ENCODE measurements around the gene VMAC.

VMAC gene

DNA sequence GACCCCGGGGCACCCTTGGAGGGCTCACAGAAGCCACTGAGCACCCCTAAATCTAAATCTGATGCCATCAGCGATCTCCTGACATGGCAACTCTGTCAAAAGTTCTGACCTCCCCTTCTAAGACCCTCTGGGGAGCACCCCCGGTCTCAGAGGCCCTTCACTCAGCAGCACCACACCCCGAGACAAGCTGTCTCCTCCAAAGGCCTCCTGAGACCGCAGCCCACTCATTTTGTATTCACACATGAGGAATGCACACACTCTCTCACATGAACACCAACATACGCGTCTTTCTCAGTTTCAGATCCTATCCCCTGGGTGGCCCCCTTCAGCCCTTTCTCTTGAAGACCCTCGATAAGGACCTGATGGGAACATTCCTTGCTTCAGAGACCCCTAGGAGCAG lies 3.7 kb upstream of the VMAC start:
- H2AK5ac ChIP-seq (ENCODE audit: low read length), result no peak overlapping the region
- H2BK12ac ChIP-seq (ENCODE audit: low read length), result no peak overlapping the region
- no peak overlapping the region for H3K9ac ChIP-seq (ENCODE audit: low read length)
- no peak overlapping the region for H4K12ac ChIP-seq (ENCODE audit: low read depth, low read length)
- H3K4me2 ChIP-seq (ENCODE audit: low read length), result no peak overlapping the region
- WGBS (ENCODE audit: extremely low coverage, insufficient coverage, insufficient read length), result no CpG with 5 or more reads among the region's 8 CpGs
- H4K91ac ChIP-seq (ENCODE audit: low read depth, low read length), result no peak overlapping the region
- H3K79me2 ChIP-seq (ENCODE audit: control insufficient read depth, insufficient read depth, low read length, poor library complexity), result peaks cover 16% of the 10 kb centered on the region
- no peak for DNase-seq
- no peak overlapping the region for H3K27ac ChIP-seq (ENCODE audit: low read depth, low read length)
- H3K14ac ChIP-seq (ENCODE audit: low read length), result no peak overlapping the region
- peaks cover 5 to 10% of the 10 kb centered on the region in 2 experiments for H3K4me1 ChIP-seq (ENCODE audit: control insufficient read depth in 1 of 2, insufficient read depth in 2 of 2, low read length in 2 of 2)
- H2BK5ac ChIP-seq (ENCODE audit: low read depth, low read length, poor library complexity), result no peak overlapping the region
- no peak overlapping the region for H3K4me3 ChIP-seq (ENCODE audit: low read depth, low read length)
- H3K27me3 ChIP-seq (ENCODE audit: insufficient read depth, low read length), result no peaks in the 10 kb centered on the region
- no peak overlapping the region for H4K8ac ChIP-seq (ENCODE audit: low read depth, low read length)
- no peak overlapping the region for H3K23ac ChIP-seq (ENCODE audit: low read length)
- no peak overlapping the region for H2BK120ac ChIP-seq (ENCODE audit: insufficient read depth, low read length, poor library complexity)
- no peak overlapping the region for H2AFZ ChIP-seq (ENCODE audit: insufficient read depth, low read length, poor library complexity)
- peak overlapping the region; percentile 58 for H3K4ac ChIP-seq (ENCODE audit: low read depth, low read length)
- peaks cover 24 to 26% of the 10 kb centered on the region in 2 experiments for H3K36me3 ChIP-seq (ENCODE audit: control insufficient read depth in 1 of 2, insufficient read depth in 2 of 2, low read length in 2 of 2)
- H3K79me1 ChIP-seq (ENCODE audit: low read length), result peaks cover 10% of the 10 kb centered on the region
- H3K9me3 ChIP-seq (ENCODE audit: insufficient read depth, low read depth, low read length), result peaks cover 7% of the 10 kb centered on the region
- no peak overlapping the region for H3K18ac ChIP-seq (ENCODE audit: low read length)

DNA sequence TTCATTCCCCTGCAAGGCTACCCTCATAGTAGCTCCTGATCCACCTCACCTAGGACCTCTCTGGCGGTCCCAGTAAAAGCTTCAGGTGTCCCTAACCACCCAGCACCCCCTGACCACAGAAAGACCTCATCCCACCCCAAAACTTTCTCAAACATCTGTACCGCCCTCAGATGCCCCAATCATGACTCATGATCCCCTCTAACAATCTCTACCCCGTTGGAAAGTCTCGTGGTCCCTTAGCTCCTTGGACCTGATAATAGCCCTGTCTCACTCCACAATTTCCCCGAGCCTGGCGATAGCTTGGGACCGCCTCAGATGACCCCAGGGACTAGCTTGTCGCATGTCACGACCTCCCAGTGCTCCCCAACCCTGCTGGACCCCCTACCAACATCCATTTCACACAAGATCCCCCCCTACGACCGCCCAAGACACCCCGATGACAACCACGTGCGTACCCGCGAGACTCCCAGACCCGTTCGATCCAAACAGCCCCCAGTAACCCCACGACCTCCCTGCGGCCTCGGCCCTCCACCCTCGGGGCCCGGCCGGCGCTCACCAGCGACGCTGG lies 1.5 kb upstream of the VMAC start:
- H3K4me2 ChIP-seq (ENCODE audit: low read length), result peak overlapping the region; percentile 94
- peak in 1 of 2 donors; percentile 30 for DNase-seq
- H4K91ac ChIP-seq (ENCODE audit: low read depth, low read length), result peak overlapping the region; percentile 95
- peak overlapping the region; percentile 89 for H2BK120ac ChIP-seq (ENCODE audit: insufficient read depth, low read length, poor library complexity)
- H2BK12ac ChIP-seq (ENCODE audit: low read length), result peak overlapping the region; percentile 21
- peak overlapping the region; percentile 100 for H3K9ac ChIP-seq (ENCODE audit: low read length)
- H3K4me3 ChIP-seq (ENCODE audit: low read depth, low read length), result peak overlapping the region; percentile 97
- peak overlapping the region; percentile 95 for H3K14ac ChIP-seq (ENCODE audit: low read length)
- peak overlapping the region; percentile 85 for H2BK5ac ChIP-seq (ENCODE audit: low read depth, low read length, poor library complexity)
- peak overlapping the region; percentile 97 for H4K8ac ChIP-seq (ENCODE audit: low read depth, low read length)
- H2AK5ac ChIP-seq (ENCODE audit: low read length), result peak overlapping the region; percentile 85
- H3K27me3 ChIP-seq (ENCODE audit: insufficient read depth, low read length), result no peaks in the 10 kb centered on the region
- peaks cover 9 to 12% of the 10 kb centered on the region in 2 experiments for H3K36me3 ChIP-seq (ENCODE audit: control insufficient read depth in 1 of 2, insufficient read depth in 2 of 2, low read length in 2 of 2)
- H3K23ac ChIP-seq (ENCODE audit: low read length), result no peak overlapping the region
- H3K79me2 ChIP-seq (ENCODE audit: control insufficient read depth, insufficient read depth, low read length, poor library complexity), result peaks cover 16% of the 10 kb centered on the region
- peak overlapping the region; percentile 95 for H4K12ac ChIP-seq (ENCODE audit: low read depth, low read length)
- H3K27ac ChIP-seq (ENCODE audit: low read depth, low read length), result peak overlapping the region; percentile 70
- H3K4me1 ChIP-seq (ENCODE audit: control insufficient read depth in 1 of 2, insufficient read depth in 2 of 2, low read length in 2 of 2), result peaks cover 5 to 10% of the 10 kb centered on the region in 2 experiments
- H3K4ac ChIP-seq (ENCODE audit: low read depth, low read length), result peak overlapping the region; percentile 99
- no CpG with 5 or more reads among the region's 27 CpGs for WGBS (ENCODE audit: extremely low coverage, insufficient coverage, insufficient read length)
- peak overlapping the region; percentile 96 for H3K18ac ChIP-seq (ENCODE audit: low read length)
- H3K9me3 ChIP-seq (ENCODE audit: insufficient read depth, low read depth, low read length), result no peaks in the 10 kb centered on the region
- H3K79me1 ChIP-seq (ENCODE audit: low read length), result peaks cover 10% of the 10 kb centered on the region
- peak overlapping the region; percentile 98 for H2AFZ ChIP-seq (ENCODE audit: insufficient read depth, low read length, poor library complexity)

DNA sequence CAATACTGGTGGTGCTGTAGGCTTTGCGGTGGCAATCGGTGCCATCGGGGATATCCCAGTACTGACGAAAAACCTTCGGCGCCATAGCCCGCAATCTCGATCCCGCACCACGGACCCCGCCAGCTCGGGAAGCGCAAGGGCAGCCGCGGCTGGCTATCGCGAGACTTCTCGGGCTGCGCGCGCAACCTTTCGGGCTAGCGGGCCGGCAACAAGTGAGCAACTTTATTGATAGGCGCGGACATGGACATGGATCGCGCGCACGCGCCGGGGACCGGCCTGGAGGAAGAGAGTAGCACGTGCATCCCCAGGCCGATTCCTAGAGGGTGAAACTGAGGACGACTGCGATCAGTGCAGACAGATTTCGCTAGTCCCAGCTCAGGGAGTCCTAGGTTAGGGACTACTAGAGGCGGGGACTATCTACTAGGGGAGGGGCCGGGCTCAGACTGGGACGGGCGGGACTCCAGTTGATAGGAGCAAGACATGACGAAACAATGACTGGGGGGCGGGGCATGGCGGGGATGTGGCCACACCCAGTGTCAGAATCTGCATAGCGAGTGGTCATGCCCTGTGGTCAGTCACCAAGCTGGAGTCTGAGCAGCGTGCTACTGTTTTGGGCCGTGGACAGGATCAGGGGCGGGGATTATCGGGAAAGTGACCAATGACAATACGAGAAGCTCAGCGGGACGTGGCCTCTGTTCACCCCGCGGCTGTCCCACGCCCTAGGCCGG lies 884 bp upstream of the VMAC start, which contains the start of gene NDUFA11:
Gene NDUFA11, minus strand, starts transcription at position 167 of the 728 bp plus-strand sequence. Its CDS starts 82 bp downstream, at position 85.
- DNase-seq, result peak; percentile 94 to 98

DNA sequence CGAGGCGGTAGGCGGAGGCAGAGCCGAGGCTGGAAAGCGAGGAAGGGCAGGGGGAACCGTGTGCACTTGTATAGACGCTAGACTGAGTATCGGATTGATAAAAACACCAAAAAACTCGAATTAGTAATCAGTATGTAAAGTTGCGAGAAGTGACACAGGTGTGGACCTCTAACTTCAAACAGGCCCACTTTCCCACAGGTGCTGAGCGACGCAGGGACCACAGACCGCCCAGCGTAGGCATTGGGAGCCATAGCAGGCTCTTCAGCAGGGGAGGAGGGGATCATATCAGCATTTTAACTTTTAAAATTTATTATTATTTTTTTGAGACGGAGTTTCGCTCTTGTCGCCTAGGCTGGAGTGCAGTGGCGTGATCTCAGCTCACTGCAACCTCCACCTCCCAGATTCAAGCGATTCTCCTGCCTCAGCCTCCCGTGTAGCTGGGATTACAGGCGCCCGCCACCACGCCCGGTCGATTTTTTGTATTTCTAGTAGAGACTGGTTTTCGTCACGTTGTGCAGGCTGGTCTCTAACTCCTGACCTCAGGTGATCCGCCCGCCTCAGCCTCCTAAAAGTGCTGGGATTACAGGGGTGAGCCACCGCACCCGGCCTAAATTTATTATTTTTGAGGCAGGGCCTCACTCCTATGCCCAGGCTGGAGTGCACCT lies 574 bp downstream of the VMAC start:
- H3K9ac ChIP-seq (ENCODE audit: low read length), result peak overlapping the region; percentile 55
- H2AFZ ChIP-seq (ENCODE audit: insufficient read depth, low read length, poor library complexity), result peak overlapping the region; percentile 7
- H3K23ac ChIP-seq (ENCODE audit: low read length), result no peak overlapping the region
- no peak for DNase-seq
- peak overlapping the region; percentile 27 for H4K91ac ChIP-seq (ENCODE audit: low read depth, low read length)
- peaks cover 20 to 22% of the 10 kb centered on the region in 2 experiments for H3K4me1 ChIP-seq (ENCODE audit: control insufficient read depth in 1 of 2, insufficient read depth in 2 of 2, low read length in 2 of 2)
- H3K27me3 ChIP-seq (ENCODE audit: insufficient read depth, low read length), result no peaks in the 10 kb centered on the region
- H3K18ac ChIP-seq (ENCODE audit: low read length), result no peak overlapping the region
- H3K14ac ChIP-seq (ENCODE audit: low read length), result peak overlapping the region; percentile 0
- no peaks in the 10 kb centered on the region for H3K9me3 ChIP-seq (ENCODE audit: insufficient read depth, low read depth, low read length)
- no peak overlapping the region for H2AK5ac ChIP-seq (ENCODE audit: low read length)
- H2BK5ac ChIP-seq (ENCODE audit: low read depth, low read length, poor library complexity), result no peak overlapping the region
- peaks cover 2 to 6% of the 10 kb centered on the region in 2 experiments for H3K36me3 ChIP-seq (ENCODE audit: control insufficient read depth in 1 of 2, insufficient read depth in 2 of 2, low read length in 2 of 2)
- H2BK120ac ChIP-seq (ENCODE audit: insufficient read depth, low read length, poor library complexity), result no peak overlapping the region
- H3K27ac ChIP-seq (ENCODE audit: low read depth, low read length), result no peak overlapping the region
- H2BK12ac ChIP-seq (ENCODE audit: low read length), result no peak overlapping the region
- no peak overlapping the region for H3K4ac ChIP-seq (ENCODE audit: low read depth, low read length)
- no CpG with 5 or more reads among the region's 31 CpGs for WGBS (ENCODE audit: extremely low coverage, insufficient coverage, insufficient read length)
- H4K8ac ChIP-seq (ENCODE audit: low read depth, low read length), result peak overlapping the region; percentile 2
- H3K79me2 ChIP-seq (ENCODE audit: control insufficient read depth, insufficient read depth, low read length, poor library complexity), result peaks cover 13% of the 10 kb centered on the region
- H4K12ac ChIP-seq (ENCODE audit: low read depth, low read length), result no peak overlapping the region
- peak overlapping the region; percentile 86 for H3K4me3 ChIP-seq (ENCODE audit: low read depth, low read length)
- peaks cover 21% of the 10 kb centered on the region for H3K79me1 ChIP-seq (ENCODE audit: low read length)
- H3K4me2 ChIP-seq (ENCODE audit: low read length), result peak overlapping the region; percentile 80

More for the DNA sequence above, 884 bp upstream of the VMAC start, which contains the start of gene NDUFA11:
- Histone ChIP-seq H4K8ac (ENCODE audit: low read depth, low read length) (peak within 1 kb of the TSS; percentile 97), H3K4ac (ENCODE audit: low read depth, low read length) (peak within 1 kb of the TSS; percentile 99), H2BK120ac (ENCODE audit: insufficient read depth, low read length, poor library complexity) (peak within 1 kb of the TSS; percentile 89), H3K18ac (ENCODE audit: low read length) (peak within 1 kb of the TSS; percentile 96), H3K79me1 (ENCODE audit: low read length) (peaks cover 10% of the 10 kb centered on the region), H3K27ac (ENCODE audit: low read depth, low read length) (peak within 1 kb of the TSS; percentile 70), H3K9ac (ENCODE audit: low read length) (peak within 1 kb of the TSS; percentile 100), H4K12ac (ENCODE audit: low read depth, low read length) (peak within 1 kb of the TSS; percentile 95), H3K27me3 (ENCODE audit: insufficient read depth, low read length) (no peaks in the 10 kb centered on the region), H3K4me3 (ENCODE audit: low read depth, low read length) (peak within 1 kb of the TSS; percentile 97), H2AFZ (ENCODE audit: insufficient read depth, low read length, poor library complexity) (peak within 1 kb of the TSS; percentile 98), H3K23ac (ENCODE audit: low read length) (no peak within 1 kb of the TSS), H3K79me2 (ENCODE audit: control insufficient read depth, insufficient read depth, low read length, poor library complexity) (peaks cover 16% of the 10 kb centered on the region), H2AK5ac (ENCODE audit: low read length) (peak within 1 kb of the TSS; percentile 85), H3K9me3 (ENCODE audit: insufficient read depth, low read depth, low read length) (no peaks in the 10 kb centered on the region), H2BK5ac (ENCODE audit: low read depth, low read length, poor library complexity) (peak within 1 kb of the TSS; percentile 85), H4K91ac (ENCODE audit: low read depth, low read length) (peak within 1 kb of the TSS; percentile 95), H3K36me3 (ENCODE audit: control insufficient read depth in 1 of 2, insufficient read depth in 2 of 2, low read length in 2 of 2) (peaks cover 9 to 12% of the 10 kb centered on the region in 2 experiments), H3K4me1 (ENCODE audit: control insufficient read depth in 1 of 2, insufficient read depth in 2 of 2, low read length in 2 of 2) (peaks cover 8 to 12% of the 10 kb centered on the region in 2 experiments), H3K4me2 (ENCODE audit: low read length) (peak within 1 kb of the TSS; percentile 94), H3K14ac (ENCODE audit: low read length) (peak within 1 kb of the TSS; percentile 95), H2BK12ac (ENCODE audit: low read length) (peak within 1 kb of the TSS; percentile 21)
- no CpG with 5 or more reads among the region's 57 CpGs for WGBS (ENCODE audit: extremely low coverage, insufficient coverage, insufficient read length)

Data from trophoblast cell (in vitro differentiated cells and primary cell).